HG03354 (cell line): ENCODE measurements around the gene PHF19.

Experiments used
- ATAC-seq: cut with Tn5 transposase; IDR thresholded peaks from one replicate; pipeline ENCODE4 v1.9.1; 2021; ENCODE audit warnings: mild to moderate bottlenecking; ENCODE audit not compliant: unreplicated experiment, poor library complexity, severe bottlenecking

PHF19 gene

GRCh38 chr9:120832807-120833206, 44.2 kb downstream of the PHF19 start:
- ATAC-seq = no peak

GRCh38 chr9:120830865-120831264, 46.1 kb downstream of the PHF19 start:
- ATAC-seq = no peak

GRCh38 chr9:120830151-120830550, 46.8 kb downstream of the PHF19 start:
- no peak for ATAC-seq

- no peak for ATAC-seq
These were observed 47.3 kb downstream of the PHF19 start for GRCh38 chr9:120829650-120830049.

- ATAC-seq = no peak
These were observed 56.9 kb downstream of the PHF19 start for GRCh38 chr9:120820095-120820494.

GRCh38 chr9:120818595-120818994, 58.4 kb downstream of the PHF19 start:
- ATAC-seq = no peak

- ATAC-seq = no peak
These were observed 61.9 kb downstream of the PHF19 start for GRCh38 chr9:120815075-120815474.

- no peak for ATAC-seq
These were observed 68.1 kb downstream of the PHF19 start for GRCh38 chr9:120808931-120809330.

GRCh38 chr9:120807607-120808379, 69.2 kb downstream of the PHF19 start:
- ATAC-seq = no peak
